Chondrocyte (in vitro differentiated cells): ENCODE measurements around the gene SMARCC2. TPM values are rescaled to one million over a fixed set of nuclear protein-coding genes. Genes with fewer than 3 reads are reported as not detected.
A peak's percentile ranks its signal among the peaks of the same experiment; 100 is the strongest.

ENCODE experiments used
- DNase-seq: peaks from one replicate; pipeline ENCODE4 v3.0.0; 2021; ENCODE audit warnings: mixed read lengths, low spot score
- H3K27ac Mint-ChIP-seq: one replicate; pipeline ENCODE4 v1.8.0; 2021; ENCODE audit warnings: mild to moderate bottlenecking, moderate library complexity, mixed read lengths; ENCODE audit not compliant: unreplicated experiment
- H3K27me3 Mint-ChIP-seq: 2 replicates; pipeline ENCODE4 v1.8.0; 2021; ENCODE audit warnings: low read depth, mixed read lengths
- H3K36me3 Mint-ChIP-seq: 2 replicates; pipeline ENCODE4 v1.8.0; 2021; ENCODE audit warnings: low read depth, mixed read lengths
- H3K4me1 Mint-ChIP-seq: 2 replicates; pipeline ENCODE4 v1.8.0; 2021; ENCODE audit warnings: low read depth, mild to moderate bottlenecking, mixed read lengths
- H3K4me3 Mint-ChIP-seq: one replicate; pipeline ENCODE4 v1.8.0; 2021; ENCODE audit warnings: mild to moderate bottlenecking, moderate library complexity, mixed read lengths; ENCODE audit not compliant: unreplicated experiment
- H3K9me3 Mint-ChIP-seq: 2 replicates; pipeline ENCODE4 v1.8.0; 2021; ENCODE audit warnings: low read depth, mixed read lengths
- total RNA-seq: library from RNA; stranded (reverse); gene quantifications from 3 replicates; pipeline ENCODE4 v1.2.1, GENCODE V29; 2021
- TF ChIP-seq, protein P1 (sequence below): fragments of 200-600 bp; sonication (generic); IDR thresholded peaks from 2 replicates; pipeline ENCODE4 v1.5.0; 2021; ENCODE audit warnings: antibody characterized with exemption, mild to moderate bottlenecking, moderate library complexity

Gene SMARCC2
- total RNA-seq, 1 donor from 2014 or later: 57.4 TPM

DNA sequence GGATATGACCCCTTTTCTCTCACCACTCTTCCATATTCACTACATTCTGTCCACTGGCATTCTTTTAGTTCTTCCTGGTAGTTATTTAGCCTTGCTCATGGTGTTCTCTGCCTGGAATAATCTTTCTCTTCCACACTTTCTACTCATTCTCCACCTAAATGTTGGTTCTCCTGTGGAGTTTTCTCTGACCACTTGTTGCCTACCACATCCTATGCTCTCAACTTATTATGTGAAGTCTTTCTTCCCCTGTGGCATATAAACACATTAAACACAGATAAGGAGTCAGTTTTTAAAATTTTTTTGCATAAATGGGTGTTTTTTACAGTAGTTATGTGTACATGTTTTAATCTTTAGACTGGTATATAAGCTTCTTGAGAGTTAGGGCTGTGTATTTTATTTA lies 3.3 kb upstream of the SMARCC2 start:
- Mint-ChIP-seq H3K9me3 (no peaks in the 10 kb centered on the region), H3K4me1 (peaks cover 37% of the 10 kb centered on the region), H3K27ac (no peak overlapping the region), H3K27me3 (no peaks in the 10 kb centered on the region), H3K36me3 (no peaks in the 10 kb centered on the region), H3K4me3 (no peak overlapping the region)
- DNase-seq: no peak
- TF ChIP-seq, protein P1, sequence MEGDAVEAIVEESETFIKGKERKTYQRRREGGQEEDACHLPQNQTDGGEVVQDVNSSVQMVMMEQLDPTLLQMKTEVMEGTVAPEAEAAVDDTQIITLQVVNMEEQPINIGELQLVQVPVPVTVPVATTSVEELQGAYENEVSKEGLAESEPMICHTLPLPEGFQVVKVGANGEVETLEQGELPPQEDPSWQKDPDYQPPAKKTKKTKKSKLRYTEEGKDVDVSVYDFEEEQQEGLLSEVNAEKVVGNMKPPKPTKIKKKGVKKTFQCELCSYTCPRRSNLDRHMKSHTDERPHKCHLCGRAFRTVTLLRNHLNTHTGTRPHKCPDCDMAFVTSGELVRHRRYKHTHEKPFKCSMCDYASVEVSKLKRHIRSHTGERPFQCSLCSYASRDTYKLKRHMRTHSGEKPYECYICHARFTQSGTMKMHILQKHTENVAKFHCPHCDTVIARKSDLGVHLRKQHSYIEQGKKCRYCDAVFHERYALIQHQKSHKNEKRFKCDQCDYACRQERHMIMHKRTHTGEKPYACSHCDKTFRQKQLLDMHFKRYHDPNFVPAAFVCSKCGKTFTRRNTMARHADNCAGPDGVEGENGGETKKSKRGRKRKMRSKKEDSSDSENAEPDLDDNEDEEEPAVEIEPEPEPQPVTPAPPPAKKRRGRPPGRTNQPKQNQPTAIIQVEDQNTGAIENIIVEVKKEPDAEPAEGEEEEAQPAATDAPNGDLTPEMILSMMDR: no peak

DNA sequence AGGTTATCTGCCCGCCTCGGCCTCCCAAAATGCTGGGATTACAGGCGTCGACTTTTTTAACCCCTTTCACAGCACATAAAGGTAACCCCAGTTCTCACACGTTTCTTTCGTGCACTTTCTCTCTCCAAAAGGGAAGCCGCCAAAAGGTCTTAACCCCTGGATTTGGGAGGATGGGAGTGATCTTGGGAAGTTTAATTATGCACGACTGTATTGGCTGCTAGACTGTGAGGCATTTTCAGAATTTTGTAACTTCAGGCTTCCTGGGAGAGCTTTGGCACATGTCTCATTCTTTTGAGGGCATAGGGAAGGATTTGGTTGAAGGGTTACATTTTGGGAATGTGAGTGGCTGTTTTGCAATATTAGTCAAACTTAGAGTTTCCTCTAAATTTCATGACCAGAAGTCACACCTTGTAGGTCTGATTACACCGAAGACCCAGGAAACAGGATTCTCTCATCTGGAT lies 1.4 kb upstream of the SMARCC2 start:
- H3K4me1 Mint-ChIP-seq: peaks cover 33% of the 10 kb centered on the region
- no peaks in the 10 kb centered on the region for H3K9me3 Mint-ChIP-seq
- no peaks in the 10 kb centered on the region for H3K27me3 Mint-ChIP-seq
- TF ChIP-seq, protein P1: no peak
- peak overlapping the region; percentile 99 for H3K4me3 Mint-ChIP-seq
- peak overlapping the region; percentile 99 for H3K27ac Mint-ChIP-seq
- no peak for DNase-seq
- H3K36me3 Mint-ChIP-seq: peaks cover 4% of the 10 kb centered on the region

DNA sequence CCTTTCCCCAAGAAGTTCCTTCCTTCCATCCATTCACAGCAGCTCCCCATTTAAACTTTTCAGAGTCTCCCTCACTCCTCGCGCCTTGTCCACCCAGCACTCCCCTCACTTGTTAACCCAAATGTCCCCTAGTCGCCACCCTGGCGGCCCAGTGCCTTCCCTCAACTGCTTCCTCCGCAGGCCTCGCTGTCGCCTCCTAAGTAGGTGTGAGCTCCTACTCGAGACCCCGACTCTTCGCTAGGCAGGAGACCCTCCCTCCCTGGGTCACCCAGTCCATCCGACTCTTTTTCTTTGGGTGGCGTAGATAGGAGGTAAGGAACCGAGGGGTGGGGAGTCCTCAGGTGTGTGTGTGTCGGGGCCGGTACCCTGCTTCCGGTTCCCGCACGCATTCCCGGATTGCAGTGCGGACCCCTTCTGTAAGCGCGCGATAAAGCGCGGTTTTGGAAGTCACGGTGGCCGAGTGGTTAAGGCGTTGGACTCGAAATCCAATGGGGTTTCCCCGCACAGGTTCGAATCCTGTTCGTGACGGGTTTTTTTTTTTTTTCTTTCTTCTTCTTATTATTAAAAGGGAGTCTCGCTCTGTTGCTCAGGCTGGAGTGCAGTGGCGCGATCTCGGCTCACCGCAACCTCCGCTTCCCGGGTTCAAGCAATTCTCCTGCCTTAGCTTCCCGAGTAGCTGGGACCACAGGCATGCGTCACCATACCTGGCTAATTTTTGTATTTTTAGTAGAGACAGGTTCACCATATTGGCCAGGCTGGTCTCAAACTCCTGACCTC lies 823 bp upstream of the SMARCC2 start:
- Mint-ChIP-seq H3K27me3 (no peaks in the 10 kb centered on the region), H3K4me1 (peaks cover 33% of the 10 kb centered on the region), H3K4me3 (peak overlapping the region; percentile 99), H3K9me3 (no peaks in the 10 kb centered on the region), H3K27ac (peak overlapping the region; percentile 99), H3K36me3 (peaks cover 4% of the 10 kb centered on the region)
- TF ChIP-seq, protein P1: peak; percentile 67
- DNase-seq: no peak

DNA sequence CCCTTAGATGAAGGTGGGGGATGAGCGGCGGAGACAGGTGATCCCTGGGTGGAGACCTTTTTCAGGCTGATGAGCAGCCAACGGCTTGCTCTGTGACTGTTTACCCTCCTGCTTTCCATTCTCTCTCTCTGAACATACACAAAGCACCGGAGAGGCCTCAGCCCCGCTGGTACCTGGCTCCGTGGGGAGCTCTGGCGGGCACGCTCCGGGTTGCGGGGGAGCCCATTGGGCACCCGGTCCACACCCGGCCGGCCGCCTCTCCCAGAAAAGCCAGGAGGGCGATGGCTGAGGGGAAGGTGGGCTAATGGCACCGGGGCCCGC lies 545 bp downstream of the SMARCC2 start:
- Mint-ChIP-seq H3K4me3 (peak overlapping the region; percentile 74), H3K27ac (peak overlapping the region; percentile 71), H3K9me3 (no peaks in the 10 kb centered on the region), H3K36me3 (peaks cover 10% of the 10 kb centered on the region), H3K27me3 (no peaks in the 10 kb centered on the region), H3K4me1 (peaks cover 33% of the 10 kb centered on the region)
- DNase-seq: no peak
- TF ChIP-seq, protein P1: no peak

DNA sequence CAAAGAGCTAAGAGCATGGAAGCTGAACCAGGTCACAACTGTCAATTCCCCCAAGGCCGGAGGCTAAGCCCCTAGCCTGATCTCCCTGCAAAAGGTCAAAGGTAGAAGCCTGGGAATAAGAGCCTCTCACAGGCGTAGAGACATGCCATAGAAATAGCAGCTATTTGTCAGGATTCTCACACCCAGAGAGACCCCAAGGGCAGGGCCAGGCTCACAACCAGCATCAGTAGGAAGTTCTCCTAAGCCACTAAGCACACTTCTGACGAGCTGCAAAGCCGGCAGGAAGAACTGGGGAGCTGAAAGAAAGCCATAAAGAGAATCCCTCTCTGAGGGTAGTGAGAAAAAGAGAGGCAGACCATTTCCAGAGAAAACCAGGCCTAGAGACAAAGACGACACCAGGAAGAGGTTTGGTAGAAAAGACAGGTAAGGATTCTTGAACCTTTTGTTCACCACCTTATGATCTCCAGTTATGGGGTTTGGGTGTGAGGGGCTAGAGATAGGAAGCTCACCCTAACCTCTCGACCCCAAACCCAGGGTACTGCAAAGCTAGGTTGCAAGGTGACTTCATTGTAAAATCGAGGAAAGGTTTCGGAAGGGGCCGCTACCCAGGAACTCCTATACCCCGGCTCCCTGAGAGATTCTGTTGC lies 1.0 kb downstream of the SMARCC2 start:
- Mint-ChIP-seq H3K27ac (peak overlapping the region; percentile 71), H3K36me3 (peaks cover 10% of the 10 kb centered on the region), H3K9me3 (no peaks in the 10 kb centered on the region), H3K4me1 (peaks cover 30% of the 10 kb centered on the region), H3K4me3 (peak overlapping the region; percentile 74), H3K27me3 (no peaks in the 10 kb centered on the region)
- no peak for DNase-seq
- TF ChIP-seq, protein P1: no peak
